Pancreas (tissue), 10 donors: ENCODE measurements around the gene SFT2D2. TPM values are rescaled to one million over a fixed set of nuclear protein-coding genes. Genes with fewer than 3 reads are reported as not detected.
A peak's percentile ranks its signal among the peaks of the same experiment; 100 is the strongest.

Experiments used
- ATAC-seq, 4 donors: fragments of 200-7000 bp; cut with Tn5 transposase; one replicate each; pipeline versions ENCODE4 v1.8.0 to v1.9.1; 2020; ENCODE audit warnings: mild to moderate bottlenecking in 4 of 4, moderate library complexity in 4 of 4
- DNase-seq, 6 donors: peaks; one replicate each; pipeline ENCODE4 v3.0.0-alpha.2; 2020
- FAIRE-seq: peaks from 2 replicates; lab custom pipeline; 2012; peaks lifted over from hg19 to GRCh38; lab: Jason Lieb, UNC
- H3K27ac ChIP-seq, 4 donors: fragments of 200-600 bp; sonication (generic); 1 replicate in 3 of 4; 2 replicates in 1 of 4; pipeline versions ENCODE4 v1.5.0 to v1.8.0; 2020
- H3K27me3 ChIP-seq, 4 donors: fragments of 200-600 bp; one replicate each; pipeline ENCODE4 v1.8.0; 2021
- H3K36me3 ChIP-seq, 3 donors: fragments of 200-600 bp; sonication (generic) in 1 of 3; one replicate each; pipeline versions ENCODE4 v1.5.0 to v1.8.0; 2020 to 2021
- H3K4me1 ChIP-seq, 3 donors: fragments of 200-600 bp; one replicate each; pipeline ENCODE4 v1.8.0; 2021
- H3K4me3 ChIP-seq, 4 donors: fragments of 200-600 bp; sonication (generic) in 2 of 4; one replicate each; pipeline versions ENCODE4 v1.5.0 to v1.8.0; 2020 to 2021
- H3K9me3 ChIP-seq, 4 donors: fragments of 200-600 bp; one replicate each; pipeline ENCODE4 v1.8.0; 2021
- WGBS, 2 donors: extraction: QIAGEN DNeasy Blood & Tissue Kit; methylation state at CpG; one replicate each; pipeline ENCODE4 v1.1.7; 2013; 5-methylcytosine and 5-hydroxymethylcytosine counted together
- intact Hi-C, 3 donors: fragments of 100-400 bp; cut with DNase I; formaldehyde crosslinking; loops; one replicate each; pipeline versions ENCODE4 v1.11.1 to v1.14.2; 2022
- polyA plus RNA-seq, 2 donors: library from polyadenylated mRNA; stranded (reverse); fragments of 200-250 nt; gene quantifications; one replicate each; pipeline ENCODE4 v1.2.3, GENCODE V29; 2013
- total RNA-seq, 6 donors: library from RNA; stranded (reverse); fragmentation: NEBNext Ultra II Directional in 4 of 6; extraction: Animal tissue kit (Norgen Biotek cat#: 25700) in 4 of 6; gene quantifications; one replicate each; pipeline versions ENCODE4 v1.2.1 to v1.2.4, GENCODE V29; 2021 to 2023
- TF ChIP-seq, protein P1 (sequence below), 4 donors: fragments of 200-600 bp; sonication (generic) in 3 of 4; IDR thresholded peaks; one replicate each; pipeline versions ENCODE4 v1.5.0 to v1.8.0; 2021; ENCODE audit warnings: antibody characterized with exemption in 4 of 4
- donor health status: healthy with polysubstance abuse.
- donor health status: DM: no; HTN: no; CAD: no; lungs with moderate emphysema.
- donor health status: DM: no; HTN: no; CAD: no.
- donor health status: control.
- donor health status: control.
- donor health status: Bipolar disorder and iron deficiency.
- donor health status: DM: yes; HTN: yes; CAD: no.
- donor health status: DM: no; HTN: no; CAD: no.
- donor health status: DM: no; HTN: no; CAD: no.
- donor health status: DM: yes; HTN: yes; CAD: no.

SFT2D2 gene
- total RNA-seq, result 10 to 100 TPM; 15.5 to 37.3 (median 23.0) TPM
- 1 to 10 TPM; 2.4 to 6.1 TPM for polyA plus RNA-seq

DNA sequence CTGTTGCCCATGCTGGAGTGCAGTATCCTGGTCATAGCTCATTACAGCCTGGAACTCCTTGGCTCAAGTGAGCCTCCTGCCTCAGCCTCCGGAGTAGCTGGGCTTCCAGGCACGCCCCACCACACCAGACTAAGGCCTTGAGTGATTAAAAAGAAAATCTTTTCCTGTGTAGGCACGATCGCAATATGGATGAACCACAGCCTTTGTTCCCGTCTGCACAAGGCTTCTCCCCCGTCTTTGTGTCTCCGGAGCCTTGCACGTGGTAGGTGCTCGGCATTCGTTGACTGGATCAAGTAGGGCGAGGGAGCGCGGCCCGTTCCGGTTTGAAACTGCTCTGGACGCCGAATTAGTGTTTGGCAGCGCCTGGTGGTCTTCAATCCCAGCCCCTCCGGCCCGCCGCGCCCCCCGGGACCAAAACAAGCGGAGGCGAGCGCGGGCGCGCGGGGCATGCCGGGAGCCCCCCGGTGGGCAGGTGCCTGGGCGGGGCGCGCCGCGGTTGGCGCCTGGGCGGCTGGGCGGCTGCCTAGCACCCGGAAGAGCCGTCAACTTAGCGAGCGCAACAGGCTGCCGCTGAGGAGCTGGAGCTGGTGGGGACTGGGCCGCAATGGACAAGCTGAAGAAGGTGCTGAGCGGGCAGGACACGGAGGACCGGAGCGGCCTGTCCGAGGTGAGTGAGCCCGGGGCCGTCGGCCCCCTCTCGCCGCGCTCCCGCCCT is at the start of gene SFT2D2:
TSS of gene SFT2D2 (plus strand) at position 529 of the 715 bp plus-strand sequence. CDS start at position 605, 76 bp downstream.
- Histone ChIP-seq H3K36me3 (no peaks in the 10 kb centered on the region), H3K9me3 (no peaks in the 10 kb centered on the region), H3K4me3 (peak within 1 kb of the TSS; percentile 74 to 98 (median 86)), H3K27me3 (no peaks in the 10 kb centered on the region), H3K4me1 (peaks cover 0 to 25% (median 18%) of the 10 kb centered on the region in 3 donors), H3K27ac (peak within 1 kb of the TSS; percentile 58 to 83 (median 76))
- WGBS, 2 donors, result 2% methylated on average over 56 to 58 of the region's 58 CpGs
- ATAC-seq, result peak; percentile 98 to 99 (median 98)
- peak; percentile 75 to 93 (median 80) for DNase-seq
- TF ChIP-seq, protein P1, sequence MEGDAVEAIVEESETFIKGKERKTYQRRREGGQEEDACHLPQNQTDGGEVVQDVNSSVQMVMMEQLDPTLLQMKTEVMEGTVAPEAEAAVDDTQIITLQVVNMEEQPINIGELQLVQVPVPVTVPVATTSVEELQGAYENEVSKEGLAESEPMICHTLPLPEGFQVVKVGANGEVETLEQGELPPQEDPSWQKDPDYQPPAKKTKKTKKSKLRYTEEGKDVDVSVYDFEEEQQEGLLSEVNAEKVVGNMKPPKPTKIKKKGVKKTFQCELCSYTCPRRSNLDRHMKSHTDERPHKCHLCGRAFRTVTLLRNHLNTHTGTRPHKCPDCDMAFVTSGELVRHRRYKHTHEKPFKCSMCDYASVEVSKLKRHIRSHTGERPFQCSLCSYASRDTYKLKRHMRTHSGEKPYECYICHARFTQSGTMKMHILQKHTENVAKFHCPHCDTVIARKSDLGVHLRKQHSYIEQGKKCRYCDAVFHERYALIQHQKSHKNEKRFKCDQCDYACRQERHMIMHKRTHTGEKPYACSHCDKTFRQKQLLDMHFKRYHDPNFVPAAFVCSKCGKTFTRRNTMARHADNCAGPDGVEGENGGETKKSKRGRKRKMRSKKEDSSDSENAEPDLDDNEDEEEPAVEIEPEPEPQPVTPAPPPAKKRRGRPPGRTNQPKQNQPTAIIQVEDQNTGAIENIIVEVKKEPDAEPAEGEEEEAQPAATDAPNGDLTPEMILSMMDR (IDR thresholded peaks at IDR 0.05), result no peak
- intact Hi-C loops, result no loop called here
- no peak for FAIRE-seq

DNA sequence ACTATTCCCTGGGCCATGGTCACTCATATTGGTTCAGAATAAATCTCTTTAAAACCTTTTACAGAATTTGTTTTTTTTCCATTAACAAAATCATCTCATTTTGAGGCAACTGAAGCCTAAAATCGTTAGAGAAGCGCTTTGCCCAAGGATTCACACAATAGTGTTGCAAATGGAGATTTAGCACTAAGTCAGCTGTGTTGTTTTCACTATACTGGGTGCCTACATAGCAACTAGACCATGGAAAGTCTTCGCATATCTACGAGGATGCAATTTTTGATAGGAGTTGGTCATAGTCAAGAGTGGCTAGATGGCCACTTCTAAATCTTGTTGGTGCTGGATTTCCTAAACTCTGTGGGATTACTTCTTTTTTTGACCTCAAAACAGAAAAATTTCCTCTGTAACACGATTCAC is 47.6 kb upstream of the SFT2D2 start:
- intact Hi-C loops, result no loop called here
- DNase-seq, result no peak
- peak in 1 of 4 donors; percentile 2 for ATAC-seq
- H3K27me3 ChIP-seq, result no peaks in the 10 kb centered on the region
- no peak for FAIRE-seq
- 72% methylated on average over 5 of the region's 5 CpGs for WGBS, 2 donors
- no peaks in the 10 kb centered on the region for H3K36me3 ChIP-seq
- H3K27ac ChIP-seq, result peak overlapping the region; percentile 54 to 84 (median 78)
- peaks cover 0 to 8% (median 0%) of the 10 kb centered on the region in 3 donors for H3K4me1 ChIP-seq
- TF ChIP-seq, protein P1 (IDR thresholded peaks at IDR 0.05), result no peak
- H3K9me3 ChIP-seq, result no peaks in the 10 kb centered on the region
- peak overlapping the region in 3 of 4 donors; percentile 58 to 60 (median 58) for H3K4me3 ChIP-seq

DNA sequence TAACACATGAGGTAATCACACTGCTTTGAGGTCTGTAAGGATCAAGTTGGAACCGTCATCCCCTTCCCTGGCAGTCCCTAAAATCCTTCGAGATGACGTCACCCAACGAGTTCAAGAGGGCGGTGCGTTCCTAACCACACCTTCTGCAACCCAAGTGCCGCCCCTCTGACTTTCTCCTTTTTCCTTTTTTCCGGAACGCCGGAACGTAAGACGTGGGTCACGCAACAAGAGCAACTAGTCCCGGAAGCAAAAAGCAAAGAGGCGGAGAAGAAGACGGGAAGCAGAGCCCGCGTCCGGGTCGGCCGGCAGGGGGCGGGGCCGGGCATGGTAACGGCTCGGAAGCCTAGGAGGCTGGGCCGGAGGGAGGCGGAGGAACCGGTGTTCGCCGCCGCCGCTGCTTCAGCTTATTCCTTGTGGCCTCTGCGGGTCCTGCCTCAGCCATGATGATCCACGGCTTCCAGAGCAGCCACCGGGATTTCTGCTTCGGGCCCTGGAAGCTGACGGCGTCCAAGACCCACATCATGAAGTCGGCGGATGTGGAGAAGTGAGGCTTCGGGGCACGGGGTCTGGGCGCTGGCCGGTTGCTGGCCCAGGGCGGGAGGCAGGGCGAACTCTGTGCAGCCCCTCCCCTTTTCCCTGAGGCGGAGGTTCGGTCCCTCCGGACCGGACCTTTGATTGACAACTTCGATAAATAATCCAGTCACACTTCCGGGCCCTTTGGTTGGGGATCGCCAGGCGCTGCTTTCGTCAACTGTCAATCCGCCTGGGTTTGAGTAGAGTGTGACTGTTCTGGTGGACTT is 47.0 kb upstream of the SFT2D2 start, which contains the start of gene TIPRL:
TSS of gene TIPRL (plus strand) at position 325 of the 800 bp plus-strand sequence. CDS start at position 441, 116 bp downstream.
- FAIRE-seq, result peak; percentile 94
- intact Hi-C loops, result no loop called here
- Histone ChIP-seq H3K36me3 (no peaks in the 10 kb centered on the region), H3K4me3 (peak within 1 kb of the TSS; percentile 48 to 60 (median 58)), H3K4me1 (peaks cover 0 to 8% (median 0%) of the 10 kb centered on the region in 3 donors), H3K27ac (peak within 1 kb of the TSS; percentile 54 to 84 (median 78)), H3K9me3 (no peaks in the 10 kb centered on the region), H3K27me3 (no peaks in the 10 kb centered on the region)
- ATAC-seq, result peak; percentile 96 to 99 (median 98)
- DNase-seq, result peak; percentile 95 to 97 (median 96)
- TF ChIP-seq, protein P1 (IDR thresholded peaks at IDR 0.05), result peak; percentile 41 to 72 (median 56)
- WGBS, 2 donors, result 0 to 1% methylated on average over 56 of the region's 56 CpGs

DNA sequence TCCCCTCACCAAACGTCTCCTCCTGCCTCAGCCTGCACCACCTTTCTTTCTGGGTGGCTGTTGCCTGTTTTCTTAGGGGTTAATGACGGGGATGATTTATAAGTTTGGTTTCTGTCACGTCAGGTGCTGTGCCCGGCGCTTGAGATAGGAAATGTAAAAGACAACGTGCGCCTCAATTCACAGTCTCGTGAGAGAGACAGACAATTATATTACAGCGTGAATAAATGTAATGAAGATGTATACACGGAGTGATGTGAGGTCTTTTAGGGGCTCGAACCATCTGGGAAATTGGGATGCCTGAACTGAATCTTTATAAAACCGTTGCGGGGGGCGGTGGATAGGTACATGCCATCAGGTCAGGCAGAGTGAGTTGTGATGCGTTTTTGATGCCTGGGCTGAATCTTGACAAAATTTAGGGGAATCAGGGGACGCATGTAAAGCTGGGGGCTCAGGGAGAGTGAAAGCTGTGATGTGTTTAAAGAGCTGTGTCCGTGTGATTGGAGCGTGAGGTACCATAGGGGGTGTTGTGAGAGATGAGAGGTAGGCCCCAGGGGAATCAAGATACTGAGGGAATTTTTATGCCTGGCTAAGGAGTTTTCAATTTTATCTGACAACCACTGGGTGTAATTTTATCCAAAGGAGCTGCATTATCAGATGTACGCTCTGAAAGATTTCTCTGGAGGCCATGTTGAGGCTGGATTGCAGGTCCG is 46.2 kb upstream of the SFT2D2 start:
- H3K4me1 ChIP-seq, result peaks cover 0 to 8% (median 0%) of the 10 kb centered on the region in 3 donors
- peak overlapping the region; percentile 54 to 84 (median 78) for H3K27ac ChIP-seq
- H3K9me3 ChIP-seq, result no peaks in the 10 kb centered on the region
- ATAC-seq (peak in 1 of 4 donors; percentile 6), DNase-seq (no peak), FAIRE-seq (no peak)
- H3K4me3 ChIP-seq, result peak overlapping the region; percentile 48 to 60 (median 58)
- no peaks in the 10 kb centered on the region for H3K27me3 ChIP-seq
- TF ChIP-seq, protein P1 (IDR thresholded peaks at IDR 0.05), result no peak
- intact Hi-C loops, result no loop called here
- 3% methylated on average over 20 of the region's 20 CpGs for WGBS, 2 donors
- H3K36me3 ChIP-seq, result no peaks in the 10 kb centered on the region
